ENCODE measurements around the gene RBMXL2. TPM values are rescaled to one million over a fixed set of nuclear protein-coding genes. Genes with fewer than 3 reads are reported as not detected.

RBMXL2 gene
- total RNA-seq, 1 donor from 2014 or later: not detected

Other genes with a start within 250 kb of the RBMXL2 start
- not detected in 2 replicates for gene OR10A5, start 243.3 kb upstream of the RBMXL2 start, total RNA-seq
- not detected in 2 replicates for gene OR10A2, start 225.9 kb upstream of the RBMXL2 start, total RNA-seq
- gene OR10A4, start 212.4 kb upstream of the RBMXL2 start, total RNA-seq: not detected in 2 replicates
- 0.17 TPM in 1 of 2 replicates, not detected in the other for gene OR2D2, start 196.5 kb upstream of the RBMXL2 start, total RNA-seq
- not detected in 2 replicates for gene OR2D3, start 168.0 kb upstream of the RBMXL2 start, total RNA-seq
- 0.70 and 1.7 TPM in 2 replicates for gene ZNF215, start 162.6 kb upstream of the RBMXL2 start, total RNA-seq
- 0.19 and 1.7 TPM in 2 replicates for gene ZNF214, start 68.7 kb upstream of the RBMXL2 start, total RNA-seq
- not detected in 2 replicates for gene NLRP14, start 68.5 kb upstream of the RBMXL2 start, total RNA-seq
- gene SYT9, start 162.9 kb downstream of the RBMXL2 start, total RNA-seq: 0.51 TPM in 2 replicates

Data from dermis blood vessel endothelial cell (primary cell).